ENCODE measurements around the gene LCP1. TPM values are rescaled to one million over a fixed set of nuclear protein-coding genes. Genes with fewer than 3 reads are reported as not detected.

LCP1 gene
- total RNA-seq, 1 donor from 2014 or later: 234 TPM

GRCh38 chr13:46131705-46132104 lies 50.3 kb downstream of the LCP1 start:
- no peak overlapping the region for H3K27ac ChIP-seq
- H3K27me3 ChIP-seq: no peaks in the 10 kb centered on the region
- TF ChIP-seq, protein P1, sequence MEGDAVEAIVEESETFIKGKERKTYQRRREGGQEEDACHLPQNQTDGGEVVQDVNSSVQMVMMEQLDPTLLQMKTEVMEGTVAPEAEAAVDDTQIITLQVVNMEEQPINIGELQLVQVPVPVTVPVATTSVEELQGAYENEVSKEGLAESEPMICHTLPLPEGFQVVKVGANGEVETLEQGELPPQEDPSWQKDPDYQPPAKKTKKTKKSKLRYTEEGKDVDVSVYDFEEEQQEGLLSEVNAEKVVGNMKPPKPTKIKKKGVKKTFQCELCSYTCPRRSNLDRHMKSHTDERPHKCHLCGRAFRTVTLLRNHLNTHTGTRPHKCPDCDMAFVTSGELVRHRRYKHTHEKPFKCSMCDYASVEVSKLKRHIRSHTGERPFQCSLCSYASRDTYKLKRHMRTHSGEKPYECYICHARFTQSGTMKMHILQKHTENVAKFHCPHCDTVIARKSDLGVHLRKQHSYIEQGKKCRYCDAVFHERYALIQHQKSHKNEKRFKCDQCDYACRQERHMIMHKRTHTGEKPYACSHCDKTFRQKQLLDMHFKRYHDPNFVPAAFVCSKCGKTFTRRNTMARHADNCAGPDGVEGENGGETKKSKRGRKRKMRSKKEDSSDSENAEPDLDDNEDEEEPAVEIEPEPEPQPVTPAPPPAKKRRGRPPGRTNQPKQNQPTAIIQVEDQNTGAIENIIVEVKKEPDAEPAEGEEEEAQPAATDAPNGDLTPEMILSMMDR (IDR thresholded peaks at IDR 0.05): no peak
- H3K36me3 ChIP-seq: peaks cover 28% of the 10 kb centered on the region
- ATAC-seq (no peak), DNase-seq (no peak)
- H3K4me1 ChIP-seq: no peaks in the 10 kb centered on the region
- no peak overlapping the region for H3K4me3 ChIP-seq
- intact Hi-C loops (cut with DNase I): no loop called here
- no peaks in the 10 kb centered on the region for H3K9me3 ChIP-seq

- ATAC-seq (no peak), DNase-seq (no peak)
- no peak overlapping the region for H3K4me3 ChIP-seq
- H3K9me3 ChIP-seq: no peaks in the 10 kb centered on the region
- intact Hi-C loops (cut with DNase I): no loop called here
- no peaks in the 10 kb centered on the region for H3K27me3 ChIP-seq
- TF ChIP-seq, protein P1 (IDR thresholded peaks at IDR 0.05): no peak
- H3K36me3 ChIP-seq: peaks cover 28% of the 10 kb centered on the region
- no peak overlapping the region for H3K27ac ChIP-seq
- peaks cover 5% of the 10 kb centered on the region for H3K4me1 ChIP-seq
These were observed 51.9 kb downstream of the LCP1 start for GRCh38 chr13:46129955-46130618.

GRCh38 chr13:46129124-46129523 lies 52.9 kb downstream of the LCP1 start:
- TF ChIP-seq, protein P1 (IDR thresholded peaks at IDR 0.05): no peak
- H3K4me3 ChIP-seq: no peak overlapping the region
- intact Hi-C loops (cut with DNase I): no loop called here
- H3K4me1 ChIP-seq: peaks cover 5% of the 10 kb centered on the region
- H3K9me3 ChIP-seq: no peaks in the 10 kb centered on the region
- no peak for DNase-seq
- H3K27me3 ChIP-seq: no peaks in the 10 kb centered on the region
- ATAC-seq: no peak
- peaks cover 24% of the 10 kb centered on the region for H3K36me3 ChIP-seq
- H3K27ac ChIP-seq: no peak overlapping the region

DNA sequence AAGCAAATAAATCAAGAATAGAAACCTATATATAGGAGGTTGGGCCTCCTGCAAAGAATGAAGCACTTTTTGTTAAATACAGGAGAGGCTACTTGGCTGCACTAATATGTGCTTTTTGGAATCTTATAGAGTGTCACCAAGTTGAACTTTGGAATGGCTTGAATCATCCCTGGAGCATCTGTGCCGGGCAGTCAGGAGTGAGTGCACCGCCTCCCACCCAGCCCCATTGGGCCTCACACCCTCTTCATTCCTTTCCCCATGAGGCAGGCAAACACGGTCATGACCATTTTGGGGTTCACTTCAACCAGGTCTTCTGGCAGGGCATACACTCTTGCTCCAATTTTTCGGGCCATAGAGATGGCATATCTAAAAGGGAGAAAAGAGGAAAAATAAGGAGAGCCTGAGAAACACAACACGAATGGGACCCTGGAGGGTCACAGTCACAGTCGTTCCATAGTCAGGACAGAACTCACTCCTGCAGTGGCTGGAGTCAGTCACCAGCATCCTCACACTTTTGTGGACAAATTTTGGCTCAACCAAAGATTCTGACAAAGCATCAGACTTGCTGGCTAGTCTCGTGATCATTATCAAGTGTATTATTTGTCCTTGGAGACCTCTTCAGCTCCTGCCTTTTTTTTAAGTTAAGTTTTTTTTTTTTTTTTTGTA lies 54.5 kb downstream of the LCP1 start:
- no peak for DNase-seq
- no peaks in the 10 kb centered on the region for H3K9me3 ChIP-seq
- intact Hi-C loops (cut with DNase I): no loop called here

DNA sequence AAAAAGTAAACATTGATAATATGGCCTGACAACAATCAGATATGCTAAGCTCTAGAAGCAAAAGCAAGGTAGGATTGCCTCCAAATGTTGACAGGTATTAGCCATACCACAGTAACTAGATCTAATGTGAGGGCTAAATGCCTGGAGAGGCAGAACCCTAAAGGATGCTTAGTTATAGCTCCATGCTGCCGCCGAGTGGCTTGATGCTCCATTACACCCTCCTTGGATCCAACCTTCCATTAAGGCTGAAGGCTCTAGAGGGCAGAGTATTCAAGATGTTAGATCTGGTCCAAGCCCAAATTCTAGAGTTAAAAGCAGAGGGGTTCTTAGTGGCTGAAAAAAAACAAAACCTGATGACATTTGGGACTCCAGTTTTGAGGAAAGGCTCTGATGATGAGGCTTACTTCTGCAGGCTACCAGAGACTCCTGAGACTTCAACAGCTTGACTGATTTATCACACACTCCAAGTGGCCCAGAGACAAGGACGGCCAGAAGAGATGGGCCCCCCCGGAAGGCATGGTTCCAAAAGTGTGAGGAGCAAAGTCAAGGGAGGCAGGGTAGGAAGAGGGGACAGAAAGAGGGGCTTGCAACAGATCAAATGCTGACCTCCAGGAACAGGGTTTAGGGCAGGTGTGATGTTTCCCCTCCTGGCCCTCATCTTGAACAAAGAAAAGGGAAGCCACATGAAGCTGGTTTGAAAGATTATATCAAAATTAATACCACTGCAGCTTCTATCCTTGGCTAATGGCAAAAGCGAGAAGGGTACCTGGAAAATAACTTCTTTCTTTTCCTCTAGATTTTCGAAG lies 55.2 kb downstream of the LCP1 start:
- TF ChIP-seq, protein P1 (IDR thresholded peaks at IDR 0.05): peak; percentile 74
- peak; percentile 83 for DNase-seq

More for the DNA sequence above, 54.5 kb downstream of the LCP1 start:
- H3K4me3 ChIP-seq: no peak overlapping the region
- TF ChIP-seq, protein P1 (IDR thresholded peaks at IDR 0.05): no peak
- peaks cover 14% of the 10 kb centered on the region for H3K36me3 ChIP-seq
- H3K27me3 ChIP-seq: no peaks in the 10 kb centered on the region
- peaks cover 5% of the 10 kb centered on the region for H3K4me1 ChIP-seq
- H3K27ac ChIP-seq: no peak overlapping the region
- no peak for ATAC-seq

More for the DNA sequence above, 55.2 kb downstream of the LCP1 start:
- peaks cover 14% of the 10 kb centered on the region for H3K36me3 ChIP-seq
- H3K4me1 ChIP-seq: peaks cover 5% of the 10 kb centered on the region
- no peaks in the 10 kb centered on the region for H3K27me3 ChIP-seq
- H3K9me3 ChIP-seq: no peaks in the 10 kb centered on the region
- no peak overlapping the region for H3K27ac ChIP-seq
- intact Hi-C loops (cut with DNase I): no loop called here
- H3K4me3 ChIP-seq: no peak overlapping the region
- peak; percentile 95 for ATAC-seq
